CD14-positive monocyte (primary cell): Measurements from ENCODE around the gene FAT1. TPM values are rescaled to one million over a fixed set of nuclear protein-coding genes. Genes with fewer than 3 reads are reported as not detected.

ENCODE experiments used
- DNase-seq, 3 donors: peaks; one replicate each; pipeline ENCODE4 v3.0.0-alpha.2; 2011 to 2022
- H2AFZ ChIP-seq: 2 replicates; pipeline ENCODE4 v1.6.0; 2012; ENCODE audit warnings: mild to moderate bottlenecking, low read depth, low read length, inconsistent platforms; ENCODE audit not compliant: insufficient read depth, poor library complexity, severe bottlenecking
- H3K27ac ChIP-seq, 2 donors: 1 replicate in 1 of 2; 2 replicates in 1 of 2; pipeline ENCODE4 v1.5.1; 2012 to 2013; ENCODE audit warnings: low read length in 2 of 2, control low read depth in 1 of 2, inconsistent platforms in 1 of 2, low read depth in 1 of 2, mild to moderate bottlenecking in 1 of 2
- H3K27me3 ChIP-seq, 2 donors: one replicate each; pipeline versions ENCODE4 v1.6.0 to v1.6.1; 2011 to 2013; ENCODE audit warnings: low read length in 2 of 2; ENCODE audit not compliant: control insufficient read depth in 2 of 2, insufficient read depth in 2 of 2
- H3K36me3 ChIP-seq, 2 donors: replicated peaks in 1 of 2; 1 replicate in 1 of 2; 2 replicates in 1 of 2; pipeline versions ENCODE4 v1.5.1 to v1.6.1; 2012 to 2013; ENCODE audit warnings: low read length in 2 of 2, control low read depth in 1 of 2, inconsistent platforms in 1 of 2, mild to moderate bottlenecking in 1 of 2; ENCODE audit not compliant: insufficient read depth in 2 of 2, control insufficient read depth in 1 of 2
- H3K4me1 ChIP-seq, 2 donors: 1 replicate in 1 of 2; 2 replicates in 1 of 2; pipeline versions ENCODE4 v1.5.1 to v1.6.1; 2012 to 2013; ENCODE audit warnings: low read length in 2 of 2, control low read depth in 1 of 2, inconsistent platforms in 1 of 2, mild to moderate bottlenecking in 1 of 2, moderate library complexity in 1 of 2; ENCODE audit not compliant: insufficient read depth in 2 of 2, control insufficient read depth in 1 of 2
- H3K4me2 ChIP-seq: replicated peaks from 2 replicates; pipeline ENCODE3; 2012; ENCODE audit warnings: low read length, moderate library complexity, mild to moderate bottlenecking; ENCODE audit not compliant: poor library complexity, severe bottlenecking; ENCODE audit errors: extremely low read depth
- H3K4me3 ChIP-seq, 3 experiments: fragments of 200-600 bp in 1 of 3; sonication (generic) in 1 of 3; replicated peaks in 1 of 3; 1 replicate in 2 of 3; 2 replicates in 1 of 3; pipeline ENCODE4 v1.5.1; 2011 to 2013; ENCODE audit warnings: low read length in 3 of 3, mild to moderate bottlenecking in 3 of 3, control low read depth in 2 of 3, low read depth in 2 of 3, inconsistent platforms in 1 of 3, moderate library complexity in 1 of 3
- H3K79me2 ChIP-seq: 2 replicates; pipeline ENCODE4 v1.6.0; 2012; ENCODE audit warnings: mild to moderate bottlenecking, control low read depth, inconsistent platforms, low read length, moderate library complexity; ENCODE audit not compliant: insufficient read depth
- H3K9ac ChIP-seq: 2 replicates; pipeline ENCODE4 v1.6.0; 2017; ENCODE audit warnings: low read length, mild to moderate bottlenecking; ENCODE audit not compliant: insufficient read depth, poor library complexity, severe bottlenecking
- H3K9me3 ChIP-seq, 2 donors: replicated peaks in 1 of 2; 1 replicate in 1 of 2; 2 replicates in 1 of 2; pipeline versions ENCODE4 v1.5.1 to v1.6.1; 2012 to 2013; ENCODE audit warnings: low read length in 2 of 2, control low read depth in 1 of 2; ENCODE audit not compliant: control insufficient read depth in 1 of 2, insufficient read depth in 1 of 2
- H4K20me1 ChIP-seq: 2 replicates; pipeline ENCODE4 v1.6.0; 2012; ENCODE audit warnings: mild to moderate bottlenecking, low read length, control low read depth, moderate library complexity; ENCODE audit not compliant: insufficient read depth
- H3K27ac Mint-ChIP-seq, 7 donors: one replicate each; pipeline ENCODE4 v1.8.0; 2020; ENCODE audit warnings: mild to moderate bottlenecking in 7 of 7, mixed read lengths in 7 of 7, moderate library complexity in 6 of 7, inconsistent platforms in 2 of 7
- H3K27me3 Mint-ChIP-seq, 3 donors: one replicate each; pipeline ENCODE4 v1.8.0; 2021 to 2022; ENCODE audit warnings: low read depth in 3 of 3, mild to moderate bottlenecking in 3 of 3, mixed read lengths in 3 of 3, moderate library complexity in 3 of 3, inconsistent platforms in 1 of 3
- H3K36me3 Mint-ChIP-seq, 2 donors: one replicate each; pipeline ENCODE4 v1.8.0; 2020; ENCODE audit warnings: mixed read lengths in 2 of 2, inconsistent platforms in 1 of 2, mild to moderate bottlenecking in 1 of 2
- H3K4me1 Mint-ChIP-seq: one replicate; pipeline ENCODE4 v1.8.0; 2020; ENCODE audit warnings: mild to moderate bottlenecking, mixed read lengths
- H3K4me3 Mint-ChIP-seq, 2 donors: one replicate each; pipeline ENCODE4 v1.8.0; 2020; ENCODE audit warnings: mild to moderate bottlenecking in 2 of 2, mixed read lengths in 2 of 2, moderate library complexity in 1 of 2
- H3K9me3 Mint-ChIP-seq, 7 donors: one replicate each; pipeline ENCODE4 v1.8.0; 2020 to 2022; ENCODE audit warnings: mixed read lengths in 7 of 7, mild to moderate bottlenecking in 6 of 7, moderate library complexity in 6 of 7, inconsistent platforms in 2 of 7
- WGBS: methylation state at CpG from one replicate; pipeline ENCODE4 v1.1.5; 2013; ENCODE audit warnings: missing lambda C conversion rate; ENCODE audit not compliant: insufficient coverage; 5-methylcytosine and 5-hydroxymethylcytosine counted together
- intact Hi-C, 2 donors: fragments of 100-400 bp; cut with micrococcal nuclease; formaldehyde crosslinking; loops; one replicate each; pipeline versions ENCODE4 v1.15.0 to v1.15.1; 2023
- polyA plus RNA-seq, 3 donors: library from polyadenylated mRNA; depleted of rRNA in 1 of 3; unstranded in 2 of 3; stranded (reverse) in 1 of 3; fragments of 300-500 nt in 2 of 3; fragments of >200 nt in 1 of 3; fragmentation: Illumina TruSeq in 2 of 3; gene quantifications; 1 replicate in 2 of 3; 2 replicates in 1 of 3; pipeline ENCODE4 v1.2.3, GENCODE V29; 2012 to 2021
- TF ChIP-seq, protein P1 (sequence below): fragments of 200-600 bp; IDR thresholded peaks from one replicate; pipeline ENCODE4 v1.8.0; 2022; ENCODE audit warnings: antibody characterized with exemption, mild to moderate bottlenecking

The FAT1 gene
- polyA plus RNA-seq, 3 donors, result not detected

DNA sequence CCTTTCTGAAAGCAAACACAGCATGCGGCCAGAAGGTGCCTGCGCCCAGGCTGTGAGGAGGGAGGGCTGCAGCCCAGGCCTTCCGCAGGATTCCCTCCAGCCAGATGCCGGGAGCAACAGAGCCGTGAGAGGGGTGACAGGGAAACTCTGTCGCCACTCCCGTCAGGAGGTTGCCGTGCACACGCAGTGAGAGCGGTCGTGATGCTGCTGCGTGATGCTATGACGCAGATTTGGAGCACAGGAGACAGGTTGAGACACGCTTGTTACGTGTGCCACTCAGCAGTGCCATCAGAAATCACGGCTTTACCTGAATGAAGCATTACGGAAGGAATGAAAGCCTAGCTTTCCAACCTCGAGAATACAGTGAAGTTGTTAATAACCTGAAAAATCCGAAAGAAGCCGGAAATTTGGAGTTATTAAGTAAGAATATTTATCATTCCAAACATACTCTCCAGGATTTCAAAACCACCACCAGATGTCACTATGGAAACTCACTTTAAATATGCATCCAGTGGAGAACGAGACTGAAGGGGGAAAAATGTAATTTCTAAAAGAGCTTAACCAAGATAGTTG, 54.4 kb downstream of the FAT1 start:
- no peaks in the 10 kb centered on the region for H3K36me3 ChIP-seq
- no peaks in the 10 kb centered on the region for H3K36me3 Mint-ChIP-seq
- H3K9me3 Mint-ChIP-seq, result peaks cover 0 to 3% (median 0%) of the 10 kb centered on the region in 7 donors
- H3K4me1 Mint-ChIP-seq, result no peaks in the 10 kb centered on the region
- H3K27me3 ChIP-seq, result no peaks in the 10 kb centered on the region
- H4K20me1 ChIP-seq, result no peaks in the 10 kb centered on the region
- 61% methylated on average over 15 of the region's 21 CpGs for WGBS
- no peaks in the 10 kb centered on the region for H3K4me1 ChIP-seq
- H3K9me3 ChIP-seq, result no peaks in the 10 kb centered on the region
- TF ChIP-seq, protein P1, sequence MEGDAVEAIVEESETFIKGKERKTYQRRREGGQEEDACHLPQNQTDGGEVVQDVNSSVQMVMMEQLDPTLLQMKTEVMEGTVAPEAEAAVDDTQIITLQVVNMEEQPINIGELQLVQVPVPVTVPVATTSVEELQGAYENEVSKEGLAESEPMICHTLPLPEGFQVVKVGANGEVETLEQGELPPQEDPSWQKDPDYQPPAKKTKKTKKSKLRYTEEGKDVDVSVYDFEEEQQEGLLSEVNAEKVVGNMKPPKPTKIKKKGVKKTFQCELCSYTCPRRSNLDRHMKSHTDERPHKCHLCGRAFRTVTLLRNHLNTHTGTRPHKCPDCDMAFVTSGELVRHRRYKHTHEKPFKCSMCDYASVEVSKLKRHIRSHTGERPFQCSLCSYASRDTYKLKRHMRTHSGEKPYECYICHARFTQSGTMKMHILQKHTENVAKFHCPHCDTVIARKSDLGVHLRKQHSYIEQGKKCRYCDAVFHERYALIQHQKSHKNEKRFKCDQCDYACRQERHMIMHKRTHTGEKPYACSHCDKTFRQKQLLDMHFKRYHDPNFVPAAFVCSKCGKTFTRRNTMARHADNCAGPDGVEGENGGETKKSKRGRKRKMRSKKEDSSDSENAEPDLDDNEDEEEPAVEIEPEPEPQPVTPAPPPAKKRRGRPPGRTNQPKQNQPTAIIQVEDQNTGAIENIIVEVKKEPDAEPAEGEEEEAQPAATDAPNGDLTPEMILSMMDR, result no peak
- H3K79me2 ChIP-seq, result no peaks in the 10 kb centered on the region
- H2AFZ ChIP-seq, result no peak overlapping the region
- no peak overlapping the region for H3K27ac Mint-ChIP-seq
- no peak overlapping the region for H3K27ac ChIP-seq
- intact Hi-C loops, result no loop called here
- H3K9ac ChIP-seq, result no peak overlapping the region
- no peak for DNase-seq
- H3K4me2 ChIP-seq, result no peak overlapping the region
- no peak overlapping the region for H3K4me3 ChIP-seq
- H3K27me3 Mint-ChIP-seq, result peaks cover 0 to 5% (median 1%) of the 10 kb centered on the region in 3 donors
- no peak overlapping the region for H3K4me3 Mint-ChIP-seq

DNA sequence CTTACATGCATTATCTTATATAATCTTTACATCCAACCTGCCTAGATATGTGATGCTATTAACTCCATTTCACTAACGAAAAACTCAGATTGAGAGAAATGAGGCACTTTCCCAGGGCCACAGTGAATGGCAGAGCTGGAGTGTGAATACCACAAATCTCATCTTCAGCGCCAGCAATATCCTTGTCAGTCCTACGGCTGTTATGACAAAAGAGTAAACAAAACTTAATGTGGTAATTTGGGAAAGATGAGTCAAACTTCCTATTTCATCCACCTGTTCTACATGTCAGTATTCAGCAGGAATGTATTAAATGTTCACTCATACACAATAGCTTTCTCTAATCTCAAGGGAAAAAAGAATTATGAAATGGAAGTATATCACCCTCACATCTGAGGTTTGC, 56.9 kb downstream of the FAT1 start:
- H3K4me3 ChIP-seq, result no peak overlapping the region
- WGBS, result no CpG with 5 or more reads among the region's 3 CpGs
- no peak overlapping the region for H3K9ac ChIP-seq
- no peaks in the 10 kb centered on the region for H3K4me1 ChIP-seq
- H3K4me1 Mint-ChIP-seq, result no peaks in the 10 kb centered on the region
- no peaks in the 10 kb centered on the region for H3K79me2 ChIP-seq
- peaks cover 0 to 3% (median 0%) of the 10 kb centered on the region in 7 donors for H3K9me3 Mint-ChIP-seq
- TF ChIP-seq, protein P1, result no peak
- no peaks in the 10 kb centered on the region for H4K20me1 ChIP-seq
- no peak overlapping the region for H3K4me3 Mint-ChIP-seq
- H3K36me3 ChIP-seq, result no peaks in the 10 kb centered on the region
- no peak overlapping the region for H2AFZ ChIP-seq
- H3K36me3 Mint-ChIP-seq, result no peaks in the 10 kb centered on the region
- no peak overlapping the region for H3K27ac ChIP-seq
- intact Hi-C loops, result no loop called here
- H3K27me3 Mint-ChIP-seq, result peaks cover 0 to 3% (median 1%) of the 10 kb centered on the region in 3 donors
- H3K27ac Mint-ChIP-seq, result no peak overlapping the region
- H3K27me3 ChIP-seq, result no peaks in the 10 kb centered on the region
- no peaks in the 10 kb centered on the region for H3K9me3 ChIP-seq
- H3K4me2 ChIP-seq, result no peak overlapping the region
- no peak for DNase-seq
